HG02759 (cell line): Measurements from ENCODE around the gene PSMB11.
"Not testable (repeated sequence)": the region's sequence is repeated elsewhere in the genome, so short reads cannot be mapped to it uniquely, and the experiment has no call there.

Experiments used
- ATAC-seq: cut with Tn5 transposase; IDR thresholded peaks from one replicate; pipeline ENCODE4 v1.9.1; 2021; ENCODE audit warnings: mild to moderate bottlenecking, moderate library complexity; ENCODE audit not compliant: unreplicated experiment

Gene PSMB11, protein sequence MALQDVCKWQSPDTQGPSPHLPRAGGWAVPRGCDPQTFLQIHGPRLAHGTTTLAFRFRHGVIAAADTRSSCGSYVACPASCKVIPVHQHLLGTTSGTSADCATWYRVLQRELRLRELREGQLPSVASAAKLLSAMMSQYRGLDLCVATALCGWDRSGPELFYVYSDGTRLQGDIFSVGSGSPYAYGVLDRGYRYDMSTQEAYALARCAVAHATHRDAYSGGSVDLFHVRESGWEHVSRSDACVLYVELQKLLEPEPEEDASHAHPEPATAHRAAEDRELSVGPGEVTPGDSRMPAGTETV

DNA sequence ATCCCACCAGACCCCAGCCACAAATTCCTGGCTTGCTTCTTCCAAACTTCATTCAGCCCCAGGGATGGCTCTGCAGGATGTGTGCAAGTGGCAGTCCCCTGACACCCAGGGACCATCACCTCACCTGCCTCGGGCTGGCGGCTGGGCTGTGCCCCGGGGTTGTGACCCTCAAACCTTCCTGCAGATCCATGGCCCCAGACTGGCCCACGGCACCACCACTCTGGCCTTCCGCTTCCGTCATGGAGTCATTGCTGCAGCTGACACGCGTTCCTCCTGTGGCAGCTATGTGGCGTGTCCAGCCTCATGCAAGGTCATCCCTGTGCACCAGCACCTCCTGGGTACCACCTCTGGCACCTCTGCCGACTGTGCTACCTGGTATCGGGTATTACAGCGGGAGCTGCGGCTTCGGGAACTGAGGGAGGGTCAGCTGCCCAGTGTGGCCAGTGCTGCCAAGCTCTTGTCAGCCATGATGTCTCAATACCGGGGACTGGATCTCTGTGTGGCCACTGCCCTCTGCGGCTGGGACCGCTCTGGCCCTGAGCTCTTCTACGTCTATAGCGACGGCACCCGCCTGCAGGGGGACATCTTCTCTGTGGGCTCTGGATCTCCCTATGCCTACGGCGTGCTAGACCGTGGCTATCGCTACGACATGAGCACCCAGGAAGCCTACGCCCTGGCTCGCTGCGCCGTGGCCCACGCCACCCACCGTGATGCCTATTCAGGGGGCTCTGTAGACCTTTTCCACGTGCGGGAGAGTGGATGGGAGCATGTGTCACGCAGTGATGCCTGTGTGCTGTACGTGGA lies at the start of gene PSMB11:
Gene PSMB11, plus strand, starts transcription at position 51 of the 804 bp plus-strand sequence. Its CDS starts 14 bp downstream, at position 65.
- no peak for ATAC-seq

DNA sequence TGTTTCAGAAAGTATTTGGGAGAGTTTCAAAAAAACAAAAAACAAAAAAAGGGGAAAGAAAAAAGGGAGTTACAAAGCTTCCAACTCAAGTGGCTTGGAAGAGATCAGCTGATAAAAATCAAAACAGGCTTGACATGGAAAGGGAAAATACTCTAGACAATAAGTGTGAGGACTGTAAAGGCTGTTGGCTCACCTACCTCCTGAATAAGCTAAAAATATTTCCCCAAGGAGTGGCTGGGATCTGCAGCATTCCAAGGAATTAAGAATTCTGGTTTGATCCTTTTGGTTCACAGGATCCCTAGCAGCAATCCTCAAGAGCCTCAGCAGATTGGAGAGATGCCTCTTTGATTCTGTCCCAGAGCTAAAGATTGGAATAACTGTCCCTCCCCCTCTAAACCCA lies 48.5 kb upstream of the PSMB11 start:
- no peak for ATAC-seq

DNA sequence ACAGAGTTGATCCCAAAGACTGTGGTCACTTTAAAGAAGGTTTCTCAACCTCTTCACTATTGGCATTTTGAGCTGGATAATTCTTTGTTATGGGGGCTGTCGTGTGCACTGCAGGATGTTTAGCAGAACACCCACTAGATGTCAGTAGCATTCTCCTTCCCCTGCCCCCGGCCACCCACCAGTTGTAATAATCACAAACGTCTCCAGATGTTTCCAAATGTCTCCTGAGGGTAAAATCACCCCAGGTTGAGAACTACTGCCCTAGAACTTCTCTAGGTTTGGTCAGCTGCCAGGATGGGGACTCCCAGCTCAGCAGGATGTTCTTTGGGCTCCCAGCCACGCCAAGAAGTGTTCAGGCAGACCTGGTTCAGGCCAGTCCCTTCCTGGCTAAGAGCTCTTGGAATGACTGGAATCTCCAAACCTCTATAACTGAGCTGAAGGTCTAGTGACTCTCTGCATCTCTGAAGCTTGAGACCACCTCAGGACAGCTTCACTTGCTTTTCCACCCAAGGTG lies 47.2 kb upstream of the PSMB11 start:
- no peak for ATAC-seq

DNA sequence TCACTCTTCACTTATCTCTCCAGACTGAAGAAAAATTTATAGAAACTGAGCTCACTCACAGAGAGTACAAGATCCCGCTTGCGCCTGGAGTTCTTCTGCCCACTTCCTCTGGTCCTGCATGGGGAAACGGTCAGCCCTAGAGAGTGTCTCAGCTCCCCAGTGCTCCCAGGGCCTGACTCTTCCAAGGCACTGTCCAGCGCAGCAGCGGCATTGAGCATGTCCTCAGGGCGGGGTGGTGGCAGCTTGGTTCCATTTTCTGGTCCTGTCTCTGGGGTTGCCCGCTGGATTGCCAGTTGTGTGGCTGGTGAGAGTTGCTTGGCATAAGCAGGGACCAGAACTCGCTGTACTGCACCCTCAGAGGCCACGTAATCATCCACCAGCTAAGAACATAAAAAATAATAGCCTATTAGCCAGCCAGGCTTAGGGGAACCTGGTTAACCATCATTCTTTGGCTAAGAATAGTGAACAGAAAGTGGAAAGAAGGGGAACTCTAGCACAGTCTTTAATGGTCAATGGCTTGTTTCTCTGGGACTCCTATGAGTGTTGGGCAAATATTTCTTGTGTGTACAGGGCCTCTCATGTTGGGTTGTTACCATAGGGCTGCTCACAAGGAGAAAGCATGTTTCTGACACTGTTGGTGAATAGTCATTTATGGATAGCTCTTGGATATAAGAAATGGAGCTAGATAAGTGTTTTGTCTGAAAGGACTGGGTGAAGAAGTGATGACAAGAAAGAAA lies 46.0 kb upstream of the PSMB11 start:
- no peak for ATAC-seq

DNA sequence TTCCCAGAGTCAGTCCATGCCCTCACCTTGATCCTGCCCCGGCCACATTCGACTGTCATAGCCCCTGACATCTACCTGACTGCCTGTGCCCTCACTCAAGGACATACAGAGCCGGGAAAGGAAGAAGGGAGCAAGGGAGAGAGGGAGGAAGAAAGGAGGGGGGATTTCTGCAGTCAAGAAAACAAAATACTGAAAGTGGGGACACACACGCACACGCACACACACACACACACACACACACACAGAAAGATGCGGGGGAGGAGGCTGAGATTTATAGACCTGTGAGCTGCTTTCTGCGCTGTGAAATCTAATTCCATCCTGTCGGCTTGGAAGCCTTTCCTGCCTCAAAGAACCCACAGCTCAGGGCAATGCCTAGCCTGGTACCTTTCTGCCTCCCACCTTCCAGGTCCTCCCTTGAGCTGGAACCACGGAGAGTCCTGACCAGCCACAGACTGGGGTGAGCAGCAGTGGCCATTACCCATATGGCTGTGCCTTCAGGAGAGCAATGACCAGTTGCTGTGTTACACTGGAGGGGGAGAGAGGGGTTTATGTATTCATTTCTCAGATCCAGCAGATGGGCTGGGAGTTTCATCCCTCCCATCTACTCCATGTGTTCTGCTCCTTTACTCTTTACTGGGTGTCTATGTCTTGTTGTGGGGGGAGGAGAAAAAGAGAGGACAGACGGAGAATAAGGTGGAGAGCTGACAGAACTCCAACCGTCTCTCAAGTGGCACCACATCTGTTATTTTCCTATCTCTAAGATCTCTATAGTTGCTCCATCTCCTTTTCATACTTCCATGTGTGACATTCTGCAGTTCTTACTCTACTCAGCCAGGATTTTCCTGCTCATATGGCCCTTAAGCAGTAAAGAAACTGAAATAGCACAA lies 45.0 kb upstream of the PSMB11 start:
- no peak for ATAC-seq

DNA sequence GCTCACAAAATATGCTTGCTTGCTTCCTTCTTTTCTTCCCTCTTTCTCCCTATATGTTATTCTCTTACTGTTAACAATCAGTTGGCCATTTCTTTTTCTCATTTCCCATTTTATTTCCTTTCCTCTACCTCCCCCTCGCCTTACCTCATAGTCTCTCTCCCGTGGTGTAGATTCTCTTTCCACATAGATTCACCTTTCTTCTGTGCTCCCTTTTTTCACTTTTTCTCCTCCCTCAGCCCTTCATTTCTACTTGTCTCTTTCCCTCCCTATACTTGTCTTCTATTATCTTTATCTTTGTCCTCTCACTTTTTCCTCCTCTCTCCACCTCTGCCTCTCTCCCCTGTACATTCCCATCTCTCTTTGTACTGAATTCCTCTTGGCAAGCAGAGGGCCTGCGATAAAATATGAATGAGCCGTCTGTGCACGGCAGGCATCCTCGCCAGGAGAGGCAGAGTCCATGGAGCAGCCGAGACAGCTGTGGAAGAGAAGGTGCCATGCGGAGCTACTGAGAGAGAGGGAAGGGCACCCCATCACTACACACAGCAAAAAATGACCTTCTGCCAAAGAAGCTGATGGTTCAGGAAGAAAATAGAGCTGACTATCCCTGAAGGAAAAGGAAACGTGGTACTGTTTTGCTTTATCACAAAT lies 44.2 kb upstream of the PSMB11 start:
- no peak for ATAC-seq

DNA sequence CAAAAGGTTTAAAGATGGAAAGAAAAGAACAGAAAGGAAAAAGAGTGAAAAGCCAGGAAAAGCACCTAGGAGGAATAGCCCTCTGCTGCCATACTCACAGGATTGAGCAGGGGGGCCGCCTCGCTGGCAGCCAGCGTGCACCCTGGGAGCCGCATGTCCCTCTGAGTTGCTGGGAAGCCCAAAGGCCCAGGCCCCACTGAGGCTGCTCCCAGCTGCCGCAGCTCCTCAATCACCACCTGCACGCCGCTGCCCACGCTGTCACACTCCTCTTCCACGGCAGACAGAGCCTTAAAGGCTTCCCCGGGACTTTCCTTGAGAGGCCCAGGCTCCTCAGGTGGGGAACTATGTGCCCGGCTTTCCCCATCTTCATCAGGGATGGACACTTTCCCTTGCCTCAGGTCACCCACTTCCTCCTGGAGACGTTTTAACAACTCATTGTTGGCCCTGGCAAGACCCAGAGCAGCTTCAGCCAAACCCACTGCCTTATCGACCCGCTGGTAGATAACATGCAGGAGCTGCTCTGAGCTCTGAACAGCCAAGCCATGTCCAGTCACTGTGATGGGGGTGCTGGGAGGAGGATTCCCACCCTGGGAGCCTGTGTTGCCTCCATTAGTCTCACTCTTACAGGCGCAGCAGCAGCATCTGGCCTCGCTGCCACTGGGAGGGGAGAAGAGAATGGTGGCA lies 43.5 kb upstream of the PSMB11 start:
- ATAC-seq, result no peak

DNA sequence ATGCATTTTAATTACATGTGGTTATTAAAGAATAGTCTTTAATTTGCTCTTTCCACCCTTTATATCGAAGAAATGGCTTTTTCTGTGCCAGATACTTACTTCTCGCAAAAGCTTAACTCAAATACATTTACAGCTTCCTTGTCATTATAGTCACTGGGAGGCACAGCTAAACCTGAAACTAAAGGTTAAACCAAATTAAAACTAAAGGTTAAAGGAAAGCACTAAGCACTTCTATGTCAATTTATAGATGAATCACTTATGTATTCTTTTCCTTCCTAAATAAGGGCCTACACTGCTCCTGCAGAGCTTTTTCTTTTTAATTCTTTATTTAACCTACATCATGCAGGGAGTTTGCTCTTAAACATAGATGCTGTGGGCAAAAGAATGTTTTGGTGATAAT lies 41.2 kb upstream of the PSMB11 start:
- no peak for ATAC-seq

DNA sequence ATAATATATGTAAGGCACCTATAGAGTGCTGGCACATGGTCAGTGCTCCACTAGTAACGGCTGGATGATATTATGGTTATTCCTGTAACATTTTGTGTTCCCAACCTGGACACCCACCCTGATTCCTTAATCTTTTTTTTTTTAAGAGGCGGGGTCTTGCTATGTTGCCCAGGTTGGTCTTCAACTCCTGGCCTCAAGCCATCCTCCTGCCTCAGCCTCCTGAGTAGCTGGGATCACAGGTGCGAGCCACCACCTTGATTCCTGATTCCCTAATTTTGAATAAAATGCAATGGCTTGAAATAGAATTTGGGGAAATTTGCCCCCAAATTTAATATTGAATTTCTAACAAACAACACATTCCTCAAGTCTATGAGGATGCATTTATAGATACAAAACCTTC lies 39.4 kb upstream of the PSMB11 start:
- no peak for ATAC-seq

DNA sequence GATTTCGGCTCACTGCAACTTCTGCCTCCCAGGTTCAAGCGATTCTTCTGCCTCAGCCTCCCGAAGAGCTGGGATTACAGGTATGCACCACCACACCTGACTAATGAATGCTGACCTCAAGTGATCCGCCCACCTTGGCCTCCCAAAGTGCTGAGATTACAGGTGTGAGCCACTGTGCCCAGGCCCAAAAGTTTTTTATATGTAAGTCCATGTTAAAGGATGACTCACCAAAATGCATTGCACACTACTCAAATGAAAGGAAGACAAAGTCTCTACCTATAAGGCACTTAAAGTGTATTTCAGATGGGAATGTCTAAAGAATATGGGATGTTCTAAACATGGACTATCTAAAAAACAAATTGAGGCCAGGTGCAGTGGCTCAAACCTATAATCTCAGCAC lies 37.7 kb upstream of the PSMB11 start:
- ATAC-seq, result not testable (repeated sequence)

DNA sequence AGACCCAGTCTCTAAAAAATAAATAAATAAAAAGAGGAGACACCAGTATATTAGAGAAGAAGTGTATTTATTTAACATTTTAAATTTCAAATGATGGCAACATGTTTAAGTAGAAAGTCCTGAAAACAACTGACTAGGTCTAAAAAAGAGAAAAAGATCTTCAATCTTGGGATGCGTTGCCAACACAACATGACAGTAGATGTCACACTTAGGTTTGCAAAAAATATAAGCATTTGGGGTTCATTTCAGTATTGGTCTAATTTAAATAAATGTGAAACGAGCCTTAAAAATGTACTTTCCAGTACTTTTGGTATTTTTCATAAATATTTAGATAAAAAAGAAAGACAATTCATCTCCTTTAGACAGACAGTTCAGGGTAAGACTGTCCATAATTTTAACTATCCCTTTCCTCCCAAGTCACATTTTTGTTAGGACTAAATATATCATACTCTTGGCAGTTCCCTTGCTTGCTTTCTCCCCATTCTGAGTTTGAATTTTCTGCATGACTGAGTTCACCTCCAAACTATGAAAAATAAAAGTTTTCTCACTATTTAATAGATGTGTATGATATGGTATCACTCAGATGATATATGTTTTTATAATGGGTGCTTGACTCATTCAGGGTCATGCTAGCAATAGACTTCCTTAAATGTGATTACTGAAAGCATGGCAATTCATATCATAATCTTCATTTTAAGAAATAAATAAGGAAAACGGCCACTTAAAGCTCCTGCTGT lies 36.4 kb upstream of the PSMB11 start:
- ATAC-seq, result no peak

DNA sequence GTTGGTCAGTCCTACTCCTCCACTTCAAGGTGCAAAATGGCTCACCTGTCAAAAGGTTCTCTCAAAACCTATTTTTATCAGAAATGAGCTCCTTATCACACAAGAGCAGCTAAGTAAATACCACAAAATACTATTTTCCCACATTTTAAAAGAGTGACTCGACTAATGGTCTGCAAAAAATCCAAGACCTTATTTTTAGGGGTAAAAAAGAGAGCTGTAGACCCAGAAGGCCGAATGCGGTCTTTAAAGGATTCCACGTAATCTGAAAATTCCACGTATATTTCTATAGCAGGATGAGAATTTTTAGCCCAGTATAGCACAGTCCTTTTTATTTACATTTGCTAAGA lies 35.9 kb upstream of the PSMB11 start:
- ATAC-seq, result no peak

DNA sequence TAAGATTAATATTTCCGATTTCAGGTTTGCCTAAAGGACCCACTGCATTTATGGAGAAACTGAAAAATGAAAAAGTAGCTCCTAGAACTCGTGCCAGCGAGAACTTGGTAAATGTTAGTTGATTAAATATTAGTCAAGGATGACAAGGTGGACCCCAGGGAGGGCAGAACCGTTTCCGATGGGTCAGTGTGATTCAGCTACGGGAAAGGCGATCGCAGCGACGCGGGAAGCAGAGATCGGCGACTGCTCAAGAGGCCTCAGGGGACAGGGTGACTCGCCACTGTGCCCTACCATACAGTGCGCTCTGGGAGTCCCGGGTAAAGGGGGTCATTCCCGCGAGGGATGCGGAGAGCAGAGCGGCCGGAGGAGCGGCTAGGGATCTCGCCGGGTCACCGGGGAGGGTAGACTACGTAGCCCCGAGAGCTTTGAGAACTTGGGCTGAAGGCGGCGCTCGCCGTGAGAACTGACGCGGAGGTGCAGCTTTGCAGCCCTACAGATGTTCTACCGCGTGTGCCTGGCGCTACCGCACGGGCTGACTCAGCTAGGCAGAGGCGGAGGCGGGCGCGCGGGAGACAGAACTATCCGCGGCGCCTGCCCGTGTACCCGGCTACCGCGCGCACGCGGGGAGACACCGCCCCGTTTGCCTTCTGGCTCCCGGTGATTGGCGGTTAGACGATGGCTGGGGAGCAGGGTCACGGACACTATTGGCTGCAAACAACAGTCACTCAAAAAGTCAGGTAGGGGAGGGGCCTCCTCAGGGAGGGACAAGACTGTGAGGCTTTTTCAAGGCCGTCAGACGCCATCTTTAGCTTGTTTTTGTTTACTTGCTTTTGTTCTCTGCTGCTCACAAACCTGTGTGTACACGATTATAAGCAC lies 35.2 kb upstream of the PSMB11 start:
- peak; percentile 94 for ATAC-seq

DNA sequence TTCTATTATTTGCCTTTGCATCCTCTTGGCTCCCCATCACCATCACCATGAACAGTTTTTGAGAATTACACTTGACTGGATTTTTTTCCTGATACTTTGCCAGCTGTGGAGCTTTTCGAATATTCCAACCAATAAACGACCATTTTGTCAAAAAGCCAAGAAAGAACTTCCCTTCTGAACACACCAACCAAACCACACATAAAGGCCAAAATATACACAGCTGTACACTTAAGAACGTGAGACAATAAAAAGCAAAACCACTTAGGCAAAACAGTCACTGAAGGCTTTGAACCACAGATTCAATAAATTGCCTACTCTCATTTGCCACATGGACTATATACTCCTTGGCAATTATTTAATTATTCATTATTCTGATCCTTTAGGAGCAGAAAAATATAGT lies 33.2 kb upstream of the PSMB11 start:
- ATAC-seq, result no peak

DNA sequence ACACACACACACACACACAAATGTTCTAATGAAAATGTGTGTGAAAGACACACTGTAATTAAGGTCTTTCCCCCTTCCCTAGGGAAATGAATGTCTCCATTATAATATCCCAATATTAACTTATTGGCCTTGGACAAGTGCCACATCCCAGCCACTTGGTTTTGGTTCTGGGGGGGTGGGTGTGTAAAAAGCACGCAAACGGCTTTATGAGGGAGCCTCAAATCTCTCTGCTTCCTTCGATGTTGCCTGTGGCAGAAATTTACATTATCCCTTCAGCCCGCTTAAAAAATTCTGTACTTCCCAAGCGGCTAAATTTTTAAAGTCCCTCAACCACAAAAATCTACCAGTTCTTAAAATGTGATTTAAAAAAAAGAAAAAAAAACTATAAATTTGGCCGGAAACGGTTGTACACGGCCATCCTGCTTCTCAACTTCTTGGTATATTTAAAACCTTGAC lies 32.5 kb upstream of the PSMB11 start:
- no peak for ATAC-seq

DNA sequence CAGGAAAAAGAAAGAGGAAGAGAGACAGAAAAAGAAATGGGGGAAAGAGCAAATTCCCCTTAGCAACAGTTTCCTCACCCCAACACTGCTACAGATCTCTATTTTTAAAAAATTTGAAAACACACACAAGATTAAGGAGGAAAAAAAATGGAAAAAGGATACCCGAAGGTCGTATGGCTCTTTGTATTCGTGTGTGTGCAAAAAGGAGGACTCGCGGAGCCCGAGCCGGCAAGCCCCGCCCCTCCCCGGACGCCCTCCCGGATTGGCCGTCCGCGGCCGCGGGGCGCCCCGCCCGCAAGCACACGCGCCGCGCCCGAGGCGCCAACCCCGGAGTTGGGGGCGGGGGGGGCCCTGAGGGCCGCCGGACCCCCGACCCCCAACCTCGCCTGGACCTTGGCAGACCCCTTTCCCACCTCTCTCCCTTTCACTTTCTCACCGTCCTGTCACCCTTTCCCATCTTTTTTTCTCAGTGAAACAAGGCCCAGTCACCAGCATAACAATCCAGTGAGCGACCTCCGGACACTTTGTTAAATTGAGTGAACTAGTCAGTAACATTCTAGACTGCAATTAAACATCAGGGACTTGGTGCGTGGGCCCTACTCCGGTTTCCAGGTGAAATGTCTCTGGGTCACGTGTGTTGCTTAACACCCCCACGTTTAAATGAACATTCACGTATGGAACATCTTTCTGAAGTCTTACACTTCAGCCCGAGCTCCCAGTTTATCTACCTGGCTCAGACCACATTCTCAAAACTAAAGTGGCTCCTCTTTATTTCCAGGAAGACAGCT lies 31.9 kb upstream of the PSMB11 start, which contains the start of gene C14orf93:
Gene C14orf93, minus strand, starts transcription at position 205 of the 788 bp plus-strand sequence. CDS start 11,120 bp downstream, outside the sequence.
- ATAC-seq, result peak; percentile 41
